Measurements from ENCODE around the gene ESPN.

Gene ESPN

DNA sequence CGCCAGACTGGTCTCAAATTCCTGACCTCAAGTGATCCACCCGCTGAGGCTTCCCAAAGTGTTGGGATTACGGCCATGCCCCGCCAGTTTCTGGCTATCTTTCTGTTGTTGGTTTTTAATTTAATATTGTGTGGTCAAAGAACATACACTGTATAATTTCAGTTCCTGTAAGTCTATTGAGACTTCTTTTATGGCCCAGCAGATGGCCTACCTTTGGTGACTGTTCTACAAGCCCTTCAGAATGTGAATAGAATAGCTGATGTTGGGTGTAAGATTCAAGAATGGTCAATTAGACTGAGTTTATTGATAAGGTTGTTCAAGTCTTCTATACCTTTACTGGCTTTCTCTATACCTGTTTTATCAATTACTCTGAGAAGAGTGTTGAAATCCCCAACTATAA lies 15.5 kb upstream of the ESPN start:
- no peak for DNase-seq

DNA sequence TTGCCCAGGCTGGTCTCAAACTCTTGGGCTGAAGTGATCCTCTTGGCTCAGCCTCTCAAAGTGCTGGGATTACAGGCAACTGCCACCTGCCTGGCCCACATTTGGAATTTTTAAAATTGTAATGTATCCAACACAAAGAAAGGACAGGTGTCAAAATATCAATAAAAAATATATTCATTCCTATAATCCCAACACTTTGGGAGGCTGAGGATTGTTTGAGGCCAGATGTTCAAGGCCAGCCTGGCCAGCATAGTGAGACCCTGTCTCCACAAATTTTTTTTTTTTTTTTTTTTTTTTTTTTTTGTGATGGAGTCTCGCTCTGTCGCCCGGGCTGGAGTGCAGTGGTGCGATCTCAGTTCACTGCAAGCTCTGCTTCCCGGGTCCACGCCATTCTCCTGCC lies 14.8 kb upstream of the ESPN start:
- DNase-seq: no peak

DNA sequence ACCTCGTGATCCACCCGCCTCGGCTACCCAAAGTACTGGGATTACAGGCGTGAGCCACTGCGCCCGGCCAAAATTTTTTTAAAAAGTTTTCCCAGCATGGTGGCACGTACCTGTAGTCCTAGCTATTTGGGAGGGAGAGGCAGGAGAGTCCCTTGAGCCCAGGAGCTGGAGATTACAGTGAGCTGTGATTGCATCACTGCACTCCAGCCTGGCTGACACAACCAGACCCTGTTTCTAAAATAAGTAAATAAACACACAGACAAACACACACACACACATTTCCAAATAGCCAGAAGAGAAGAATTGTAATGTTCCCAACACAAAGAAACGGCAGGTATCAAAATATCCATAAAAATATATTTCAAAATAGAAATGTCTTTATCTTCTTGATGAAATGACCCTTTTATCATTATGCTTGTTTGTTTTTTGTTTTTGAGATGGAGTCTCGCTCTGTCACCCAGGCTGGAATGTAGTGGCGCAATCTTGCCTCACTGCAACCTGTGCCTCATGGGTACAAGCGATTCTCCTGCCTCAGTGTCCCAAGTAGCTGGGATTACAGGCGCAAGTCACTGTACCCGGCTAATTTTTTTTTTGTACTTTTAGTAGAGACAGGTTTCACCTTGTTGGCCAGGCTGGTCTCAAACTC lies 14.2 kb upstream of the ESPN start:
- DNase-seq: no peak

DNA sequence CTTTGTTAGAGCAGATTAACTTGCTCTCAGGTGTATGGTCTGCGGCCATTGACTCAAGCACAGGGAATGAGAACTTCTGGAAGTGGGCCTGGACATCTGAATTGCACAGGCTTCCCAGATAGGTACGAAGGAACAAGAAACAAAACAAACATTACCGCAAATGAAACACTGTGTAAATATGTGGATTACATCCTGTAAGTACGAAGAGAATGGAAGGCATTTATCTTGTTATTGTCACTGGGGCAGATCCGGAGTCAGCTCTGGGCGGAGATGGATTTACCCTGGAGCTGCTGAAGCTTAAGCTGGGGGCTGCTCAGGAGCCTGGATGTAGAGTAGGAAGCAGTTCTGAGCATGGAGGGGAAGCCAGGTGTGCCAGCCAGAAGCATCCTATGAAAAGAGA lies 11.7 kb upstream of the ESPN start:
- DNase-seq: no peak

DNA sequence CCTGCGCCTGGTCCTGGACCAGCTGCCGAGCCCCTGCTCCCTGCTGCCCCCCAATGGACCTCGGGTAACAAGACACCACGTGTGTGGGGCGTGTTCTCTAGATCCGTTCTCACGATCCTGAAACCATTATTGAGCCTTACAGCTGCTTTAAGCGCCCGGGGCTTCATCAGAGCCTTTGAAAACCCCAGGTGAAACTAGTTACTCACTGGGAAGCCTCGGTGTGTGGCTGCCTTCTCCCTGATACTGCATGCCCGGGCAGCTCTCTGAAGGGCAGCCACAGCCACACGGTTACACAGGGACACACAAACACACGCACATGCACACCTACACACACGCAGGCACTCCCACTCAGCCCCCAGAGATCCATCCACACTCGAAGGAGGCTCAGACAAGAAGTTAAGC lies 10.1 kb upstream of the ESPN start:
- no peak for DNase-seq

DNA sequence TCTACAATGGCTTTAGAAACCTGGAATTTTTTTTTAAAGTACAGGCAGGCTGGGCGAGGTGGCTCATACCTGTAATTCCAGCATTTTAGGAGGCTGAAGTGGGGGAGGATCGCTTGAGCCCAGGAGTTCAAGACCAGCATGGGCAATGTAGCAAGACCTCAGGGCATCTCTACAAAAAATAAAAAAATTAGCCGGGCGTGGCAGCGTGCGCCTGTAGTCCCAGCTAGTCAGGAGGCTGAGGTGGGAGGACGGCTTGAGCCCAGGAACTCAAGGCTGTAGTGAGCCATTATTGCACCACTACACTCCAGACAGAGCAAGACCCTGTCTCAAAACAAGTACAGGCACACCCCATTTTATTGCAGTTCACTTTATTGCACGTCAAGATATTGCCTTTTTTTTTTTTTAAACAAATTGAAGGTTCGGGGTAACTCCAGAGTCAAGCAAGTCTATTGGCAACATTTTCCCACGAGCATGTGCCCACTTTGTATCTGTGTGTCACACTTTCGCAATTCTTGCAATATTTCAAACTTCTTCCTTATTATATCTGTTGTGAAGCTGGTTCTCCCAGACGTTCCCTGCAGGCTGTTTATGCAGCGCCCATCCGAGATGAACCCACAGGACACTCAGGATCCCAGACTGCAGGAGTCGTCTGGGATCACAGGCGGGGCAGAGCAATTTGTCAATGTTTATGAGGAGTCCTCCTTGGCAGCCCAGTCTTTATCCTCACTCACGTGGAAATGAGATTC lies 9.5 kb upstream of the ESPN start:
- no peak for DNase-seq

DNA sequence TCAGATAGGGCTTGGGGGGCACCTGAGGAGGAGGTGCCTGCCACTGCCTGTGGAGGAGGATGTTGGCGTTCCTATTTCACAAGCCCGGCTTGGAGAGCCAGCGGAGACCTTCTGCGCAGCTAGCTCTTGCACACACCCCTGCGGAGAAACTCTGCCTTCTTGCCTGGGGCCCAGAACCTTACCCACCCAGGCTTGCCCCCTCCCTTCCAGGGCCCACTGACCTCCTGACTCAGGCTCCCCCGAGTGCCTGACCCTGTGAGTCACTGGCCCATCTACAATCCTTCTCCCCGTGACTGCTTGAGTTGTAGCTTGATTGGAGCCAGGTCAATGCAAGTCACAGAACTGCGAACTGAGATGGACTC lies 8.3 kb upstream of the ESPN start:
- DNase-seq: no peak

DNA sequence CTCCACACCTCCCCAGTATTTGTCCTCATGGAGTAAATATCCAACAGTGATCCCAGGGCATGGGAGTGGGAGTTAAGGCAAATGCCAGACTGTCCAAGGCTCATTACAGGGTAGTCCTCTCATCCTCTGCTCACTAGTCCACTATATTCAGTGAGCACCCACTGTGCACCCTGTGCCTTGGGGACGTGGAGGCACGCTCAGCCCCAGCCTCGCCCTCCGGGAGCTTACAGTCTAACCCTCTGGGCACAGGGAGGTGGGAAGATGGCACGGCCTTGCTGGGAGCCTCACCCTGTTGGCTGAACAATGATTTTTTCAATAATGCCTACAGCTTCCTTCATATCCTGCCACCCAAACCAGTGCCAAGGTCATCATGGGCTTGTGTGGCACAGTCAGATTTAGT lies 7.7 kb upstream of the ESPN start:
- no peak for DNase-seq

DNA sequence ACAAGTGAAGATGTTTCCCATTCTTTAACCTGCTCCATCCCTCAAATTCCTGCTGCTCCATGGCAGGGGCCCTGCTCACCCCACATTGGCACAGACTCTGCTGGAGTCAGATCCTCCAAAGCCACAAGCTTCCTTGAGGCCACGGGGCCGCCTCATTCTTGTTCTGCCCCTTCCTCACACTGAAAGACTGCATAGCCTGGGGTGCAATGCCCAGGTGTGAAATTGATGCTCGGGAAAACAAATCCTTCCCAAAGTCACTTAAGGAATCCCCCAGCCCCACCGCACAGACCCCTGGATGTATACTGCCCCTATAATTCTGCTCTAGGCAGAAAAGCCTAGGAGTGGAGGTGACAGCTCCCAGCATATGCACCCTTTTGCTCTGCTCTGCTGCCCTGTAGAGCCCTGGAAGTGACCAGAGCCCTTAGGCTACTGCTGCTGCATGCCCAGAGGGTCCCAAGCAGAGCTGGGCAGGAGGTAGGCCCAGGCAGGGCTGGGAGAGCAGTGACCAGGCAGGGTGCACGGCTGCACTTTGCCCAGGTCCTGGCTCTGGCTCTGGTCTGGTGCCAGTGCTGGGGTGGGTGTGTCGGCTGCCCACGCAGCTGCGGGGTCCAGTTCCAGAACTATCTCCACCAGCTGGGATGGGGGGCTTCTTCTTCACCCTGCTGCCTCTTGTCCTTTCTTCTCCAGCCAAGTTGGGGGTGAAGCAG lies 6.5 kb upstream of the ESPN start:
- no peak for DNase-seq

DNA sequence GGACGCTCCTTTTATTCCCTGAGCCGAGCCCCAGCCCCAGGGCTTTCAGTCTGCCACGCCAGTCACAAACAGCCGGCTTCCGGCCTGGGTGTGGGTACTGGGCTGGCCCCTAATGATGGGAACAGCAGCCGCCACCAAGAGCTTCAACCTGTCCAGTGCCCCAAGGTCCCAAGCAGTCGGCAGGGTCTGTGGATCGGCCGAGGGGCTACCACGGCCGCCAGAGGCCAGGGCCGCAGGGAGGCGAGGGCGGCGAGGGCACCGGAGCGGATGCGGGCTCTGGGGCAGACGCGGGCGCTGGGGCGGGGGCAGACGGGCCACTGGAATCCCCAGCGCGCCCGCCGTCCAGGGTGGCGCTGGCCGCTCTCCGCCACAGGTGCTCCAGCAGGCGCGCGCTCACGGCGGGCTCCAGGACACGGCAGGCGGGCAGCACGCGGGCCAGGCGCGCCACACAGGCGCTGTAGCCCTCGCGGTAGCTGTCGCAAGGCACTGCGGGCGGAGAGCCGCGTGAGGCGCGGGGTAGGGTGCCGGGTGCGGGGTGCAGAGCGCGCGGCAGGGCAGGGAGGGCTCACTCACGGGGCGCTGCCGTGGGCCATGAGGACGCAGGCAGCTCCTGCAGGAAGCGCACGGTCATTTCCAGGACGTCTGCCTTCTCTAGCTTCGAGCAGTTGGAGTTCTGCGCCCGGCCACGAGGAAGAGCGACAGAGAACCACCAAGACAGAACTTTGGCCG lies 5.7 kb upstream of the ESPN start:
- DNase-seq: no peak

DNA sequence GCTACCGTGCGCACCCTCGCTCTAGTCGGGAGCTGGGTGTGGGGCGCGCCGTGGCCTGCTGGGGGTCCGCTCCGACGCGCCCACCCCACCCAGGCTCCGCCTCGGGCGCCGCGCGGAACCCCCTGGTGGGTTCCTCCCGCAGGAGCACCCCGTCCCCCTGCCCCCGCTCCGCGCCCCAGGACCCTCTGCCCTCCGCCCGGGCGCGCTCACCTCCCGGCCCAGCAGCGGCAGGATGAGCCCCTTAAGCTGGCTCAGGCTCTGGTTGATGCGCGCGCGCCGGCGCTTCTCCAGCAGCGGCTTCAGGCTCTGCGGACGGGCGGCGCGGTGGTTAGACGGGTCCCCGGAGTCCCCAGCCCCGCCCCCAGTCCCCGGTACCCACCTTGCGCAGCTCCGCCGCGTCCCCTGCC lies 5.2 kb upstream of the ESPN start:
- no peak for DNase-seq

DNA sequence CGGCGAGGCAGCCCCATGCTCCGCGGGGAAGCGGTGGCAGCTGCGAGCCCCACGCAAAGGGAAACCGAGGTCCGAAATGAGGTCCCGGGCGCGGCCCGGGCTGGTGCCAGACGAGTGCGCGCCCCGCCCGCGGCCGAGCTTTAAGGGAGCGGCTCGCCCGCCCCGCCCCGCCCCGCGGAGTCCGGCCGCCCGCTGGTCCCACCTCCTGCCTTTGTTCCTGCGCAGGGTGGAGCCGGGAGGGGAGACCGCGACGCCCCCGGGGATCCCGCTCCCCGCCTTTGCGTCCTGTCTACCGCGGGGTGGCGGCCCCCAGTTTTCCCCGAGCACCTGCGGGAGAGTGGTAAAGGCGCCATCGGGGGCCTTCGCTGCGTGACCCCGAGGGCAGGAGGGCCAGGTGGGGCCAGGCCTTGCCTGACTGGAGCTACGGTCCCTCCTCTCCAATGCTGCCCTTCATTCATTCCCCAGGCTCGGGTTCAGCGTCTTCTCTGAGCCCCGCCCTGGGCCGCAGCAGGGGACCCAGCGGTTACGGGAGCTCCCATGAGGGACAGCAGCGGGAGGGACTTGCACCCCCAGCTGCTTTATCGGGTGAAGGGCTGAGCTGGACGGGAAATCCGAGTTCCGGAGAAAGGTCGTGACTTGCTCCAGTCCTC lies 4.6 kb upstream of the ESPN start, which contains the start of gene HES2:
Gene HES2, minus strand, starts transcription at position 116 of the 650 bp plus-strand sequence. Its CDS starts 99 bp downstream, at position 17.
- no peak for DNase-seq

DNA sequence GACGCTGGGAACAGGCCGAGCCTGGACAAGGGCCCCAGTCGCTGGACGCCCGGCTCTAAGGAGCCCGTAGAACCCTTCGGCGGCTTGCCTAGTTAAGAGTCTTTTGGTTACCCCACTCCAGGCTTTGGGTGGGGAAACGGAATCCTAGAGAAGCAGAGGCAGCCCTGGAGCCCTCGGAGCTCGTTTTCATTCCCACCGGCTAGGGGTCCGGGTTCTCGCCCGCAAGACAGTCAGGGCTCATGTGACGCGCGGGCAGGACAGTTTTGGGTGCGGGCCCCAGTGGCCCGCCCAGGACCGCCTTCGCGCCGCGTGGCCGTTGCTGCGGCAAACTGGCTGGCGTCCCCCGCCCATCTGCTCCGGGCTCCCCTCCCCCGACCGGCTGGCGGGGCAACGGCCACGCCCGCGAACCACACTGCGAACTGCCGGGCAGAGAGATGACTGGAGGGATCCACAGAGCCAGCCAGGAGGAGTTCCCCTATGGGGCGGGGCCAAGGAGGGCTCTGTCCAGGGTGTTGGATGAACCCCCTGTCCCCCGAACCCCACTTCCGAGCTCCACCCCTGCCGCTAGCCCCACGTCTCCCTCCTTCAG lies 4.0 kb upstream of the ESPN start:
- no peak for DNase-seq

DNA sequence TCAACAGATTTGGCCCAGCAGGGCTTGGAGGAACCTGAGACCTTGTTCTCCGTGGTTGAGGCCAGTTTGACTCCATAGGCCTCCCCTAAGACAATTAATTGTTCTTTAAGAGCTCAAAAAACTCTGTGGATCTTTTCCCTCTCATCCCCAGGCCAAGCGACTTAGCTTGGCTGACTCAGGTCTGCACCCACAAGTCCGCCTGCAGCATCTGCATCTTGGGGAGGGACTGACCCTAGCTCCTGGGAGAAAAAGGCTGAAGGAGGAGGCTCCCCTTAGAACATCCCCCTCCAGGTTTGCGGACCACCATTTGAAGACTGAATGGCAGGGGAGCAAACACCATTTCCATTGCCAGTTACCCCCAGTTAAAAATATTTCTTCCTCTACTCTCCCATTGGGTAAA lies 3.3 kb upstream of the ESPN start:
- no peak for DNase-seq

DNA sequence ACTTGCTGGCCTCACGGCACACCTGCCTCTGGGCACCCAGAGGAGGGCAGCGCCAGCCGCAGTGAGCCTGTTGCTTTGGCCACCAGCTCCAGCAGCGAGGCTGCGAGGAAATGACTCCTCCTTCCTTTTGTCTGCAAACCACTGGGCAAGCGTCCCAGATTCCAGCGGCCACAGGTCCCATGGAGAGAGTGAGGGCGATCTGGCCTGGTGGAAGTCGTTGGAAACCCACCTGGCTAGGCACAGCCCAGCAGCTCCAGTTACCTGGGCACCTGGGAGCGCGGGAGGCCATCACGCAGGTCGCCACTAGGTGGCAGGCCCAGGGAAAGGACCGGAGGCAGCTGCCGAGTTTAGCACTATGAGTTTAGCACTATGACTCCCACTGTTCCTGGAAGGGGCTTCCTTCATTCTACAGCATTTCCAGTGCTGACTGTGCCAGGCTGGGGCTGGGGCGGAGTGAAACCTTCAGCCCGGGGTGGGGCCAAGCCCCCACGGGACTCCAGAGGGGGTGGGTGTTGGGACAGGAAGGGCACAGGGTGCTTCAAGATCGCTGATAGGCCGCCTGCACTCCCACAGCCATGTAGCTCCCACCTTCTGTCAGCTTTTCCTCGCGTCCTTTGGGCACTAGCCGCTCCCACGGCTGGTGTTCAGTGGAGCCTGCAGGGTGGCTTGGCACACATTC lies 1.1 kb upstream of the ESPN start:
- peak; percentile 66 for DNase-seq

DNA sequence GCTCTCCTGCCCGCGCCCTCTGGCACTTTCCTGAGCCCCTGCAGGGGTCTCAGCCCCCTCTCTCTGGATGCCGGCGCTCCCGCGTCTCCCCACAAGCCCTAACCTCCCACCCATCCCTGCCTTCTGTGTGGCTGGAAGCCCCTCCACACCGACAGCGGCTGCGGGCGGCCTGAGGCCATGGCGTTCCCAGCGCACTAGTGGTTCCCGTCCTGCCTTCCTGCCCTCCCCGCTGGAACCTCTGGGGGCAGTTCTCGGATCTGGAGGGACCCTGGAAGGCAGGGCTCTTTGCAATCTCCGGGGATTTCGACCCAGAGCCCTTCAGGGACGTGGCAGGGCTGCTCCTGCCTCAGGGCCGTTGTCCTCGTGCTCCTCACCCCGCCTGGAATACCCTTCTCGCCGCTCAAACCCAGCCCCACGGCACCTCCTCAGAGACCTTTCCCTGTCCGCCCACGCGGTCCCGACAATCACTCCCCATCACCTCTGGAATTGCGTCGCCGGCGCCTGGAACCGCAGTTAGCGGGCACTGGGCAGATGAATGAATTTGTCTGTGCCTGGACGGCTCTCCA lies 493 bp upstream of the ESPN start:
- no peak for DNase-seq

DNA sequence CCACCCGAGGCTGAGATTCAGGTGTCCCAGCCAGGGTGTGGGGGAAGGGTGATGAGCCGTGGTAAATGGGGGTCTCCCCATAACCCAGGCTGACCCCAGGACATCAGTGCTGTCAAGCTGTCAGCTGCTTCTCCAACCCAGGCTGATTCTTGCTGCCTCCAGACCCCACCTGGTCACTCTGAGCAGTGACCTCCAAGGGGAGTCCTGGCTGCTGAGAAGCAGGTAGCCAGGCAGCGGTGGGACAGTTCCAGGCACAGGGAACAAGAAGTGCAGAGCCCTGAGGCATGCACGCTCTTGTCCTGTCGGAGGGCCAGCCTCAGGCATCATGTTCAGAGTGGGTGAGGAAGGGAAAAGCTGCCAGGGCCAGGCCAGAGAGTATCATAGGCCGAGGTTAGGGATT lies 1.1 kb downstream of the ESPN start:
- no peak for DNase-seq

DNA sequence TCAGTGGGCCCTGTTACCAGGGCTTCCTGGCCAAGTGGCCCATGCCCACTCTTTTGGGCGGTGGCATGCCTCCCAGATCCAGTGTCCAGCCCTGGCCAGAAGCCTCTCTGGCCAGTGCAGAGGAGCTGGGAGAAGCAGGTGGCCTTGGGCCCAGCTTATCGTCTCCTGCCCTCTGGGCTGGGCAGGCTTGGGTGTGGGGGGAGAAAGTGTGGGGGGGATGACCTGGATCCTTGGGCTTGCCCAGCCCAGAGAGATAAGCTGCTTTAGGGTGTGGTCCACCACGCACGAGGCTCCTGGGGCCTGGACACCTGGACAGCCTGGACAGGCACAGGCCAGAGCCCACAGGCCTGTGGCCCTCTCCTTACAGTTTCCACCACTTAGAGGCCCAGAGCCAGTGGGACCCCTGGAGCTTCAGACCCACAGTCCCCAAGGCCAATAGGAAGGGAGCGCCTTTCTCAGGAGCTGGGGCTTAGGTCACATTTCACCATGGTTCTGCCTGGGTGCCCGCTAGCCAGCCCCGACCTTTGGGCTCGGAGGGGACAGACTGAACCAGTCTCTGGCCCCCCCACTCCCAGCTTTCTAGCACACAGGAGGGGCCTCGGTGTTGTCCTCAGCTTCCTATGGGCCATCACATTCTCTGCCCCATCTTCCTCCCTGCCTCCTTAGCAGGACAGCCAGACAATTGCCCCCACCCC lies 1.8 kb downstream of the ESPN start:
- no peak for DNase-seq

DNA sequence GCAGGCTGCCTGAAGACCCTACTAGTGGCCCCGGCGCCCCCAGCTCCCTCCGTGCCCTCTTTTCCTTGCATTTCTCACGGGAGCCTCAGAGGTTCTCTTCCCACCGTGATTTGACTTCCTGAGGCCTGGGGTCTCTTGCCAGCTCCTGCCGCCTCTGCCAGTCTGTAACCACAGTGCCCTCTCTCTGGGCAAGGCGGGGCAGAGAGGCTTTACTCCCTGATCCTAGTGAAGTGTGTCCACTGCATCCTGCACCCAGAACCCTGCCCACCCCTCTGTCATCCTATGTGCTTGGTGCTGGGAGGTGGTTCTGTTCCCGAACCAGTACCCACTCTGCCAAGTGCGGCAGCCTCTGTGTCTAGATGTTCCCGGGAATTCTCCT lies 2.4 kb downstream of the ESPN start:
- no peak for DNase-seq

DNA sequence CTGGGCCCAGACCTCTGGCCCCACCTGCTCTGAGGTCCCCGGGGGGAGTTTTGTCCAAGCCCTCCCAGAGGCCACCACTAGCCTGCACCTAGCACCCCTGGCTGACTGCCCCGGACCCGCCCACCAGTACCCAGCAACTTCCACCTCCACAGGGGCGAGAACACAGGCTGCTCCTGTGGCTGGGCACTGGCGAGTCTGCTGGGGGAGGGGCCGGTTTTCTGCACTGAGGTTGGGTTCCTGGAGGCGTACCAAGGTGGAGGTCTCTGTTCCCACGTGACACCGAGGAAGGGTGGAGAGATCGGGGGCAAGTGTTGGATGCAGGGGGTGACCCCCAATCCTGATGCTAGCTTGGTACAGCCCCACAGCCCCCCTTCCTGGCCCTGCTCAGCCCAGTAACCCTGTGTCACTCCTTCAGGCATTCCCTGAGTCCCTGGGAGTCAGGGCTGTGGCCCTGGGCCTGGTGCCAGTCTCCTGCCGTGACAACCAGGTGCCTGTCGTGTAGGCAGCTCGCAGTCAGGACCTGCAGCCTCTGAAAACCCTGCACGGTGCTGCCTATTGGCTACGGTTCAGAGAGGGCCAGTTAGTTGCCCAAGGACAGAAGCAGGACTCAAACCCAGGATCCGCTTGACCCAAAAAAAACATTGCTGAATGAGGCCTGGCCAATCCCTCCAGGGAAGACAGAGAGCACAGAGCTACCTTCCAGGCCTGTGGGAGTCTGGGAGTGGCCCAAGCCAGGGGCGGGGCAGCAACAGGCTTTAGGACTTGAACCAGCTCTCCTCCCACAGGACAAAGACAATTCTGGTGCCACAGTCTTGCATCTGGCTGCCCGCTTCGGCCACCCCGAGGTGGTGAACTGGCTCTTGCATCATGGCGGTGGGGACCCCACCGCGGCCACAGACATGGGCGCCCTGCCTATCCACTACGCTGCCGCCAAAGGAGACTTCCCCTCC lies 3.1 kb downstream of the ESPN start:
- DNase-seq: no peak
